Measurements from ENCODE around the gene TAS2R43.
"Not testable (repeated sequence)": the region's sequence is repeated elsewhere in the genome, so short reads cannot be mapped to it uniquely, and the experiment has no call there.

Gene TAS2R43

GRCh38 chr12:11069854-11070365 lies 22.2 kb downstream of the TAS2R43 start:
- in situ Hi-C loops (cut with MboI; ENCODE audit: low sequenced_read_pairs, unreplicated experiment): no loop called here
- TF ChIP-seq CTCF (IDR thresholded peaks at IDR 0.05; ENCODE audit: borderline replicate concordance, control extremely low read depth, extremely low read depth, insufficient read depth, missing control alignments): no peak
- no peak for DNase-seq (ENCODE audit: low spot score)

GRCh38 chr12:11067514-11067913 lies 24.6 kb downstream of the TAS2R43 start:
- in situ Hi-C loops (cut with MboI; ENCODE audit: low sequenced_read_pairs, unreplicated experiment): no loop called here
- TF ChIP-seq CTCF (IDR thresholded peaks at IDR 0.05; ENCODE audit: borderline replicate concordance, control extremely low read depth, extremely low read depth, insufficient read depth, missing control alignments): no peak
- no peak for DNase-seq (ENCODE audit: low spot score)

- in situ Hi-C loops (cut with MboI; ENCODE audit: low sequenced_read_pairs, unreplicated experiment); DNase-seq (ENCODE audit: low spot score): not testable (repeated sequence)
Measured at GRCh38 chr12:11062194-11062593, 29.9 kb downstream of the TAS2R43 start, which contains the start of gene TAS2R46. TSS of gene TAS2R46 (minus strand) at chr12:11062294. CDS start at chr12:11062294, 0 bp downstream.

GRCh38 chr12:11059784-11060183 lies 32.3 kb downstream of the TAS2R43 start:
- in situ Hi-C loops (cut with MboI; ENCODE audit: low sequenced_read_pairs, unreplicated experiment): no loop called here
- DNase-seq (ENCODE audit: low spot score): no peak
- no peak for TF ChIP-seq CTCF (IDR thresholded peaks at IDR 0.05; ENCODE audit: borderline replicate concordance, control extremely low read depth, extremely low read depth, insufficient read depth, missing control alignments)

GRCh38 chr12:11059041-11059440 lies 33.1 kb downstream of the TAS2R43 start:
- in situ Hi-C loops (cut with MboI; ENCODE audit: low sequenced_read_pairs, unreplicated experiment): no loop called here
- no peak for TF ChIP-seq CTCF (IDR thresholded peaks at IDR 0.05; ENCODE audit: borderline replicate concordance, control extremely low read depth, extremely low read depth, insufficient read depth, missing control alignments)
- no peak for DNase-seq (ENCODE audit: low spot score)

GRCh38 chr12:11055306-11055705 lies 36.8 kb downstream of the TAS2R43 start:
- TF ChIP-seq CTCF (IDR thresholded peaks at IDR 0.05; ENCODE audit: borderline replicate concordance, control extremely low read depth, extremely low read depth, insufficient read depth, missing control alignments): no peak
- in situ Hi-C loops (cut with MboI; ENCODE audit: low sequenced_read_pairs, unreplicated experiment): no loop called here
- no peak for DNase-seq (ENCODE audit: low spot score)

- DNase-seq (ENCODE audit: low spot score); in situ Hi-C loops (cut with MboI; ENCODE audit: low sequenced_read_pairs, unreplicated experiment): not testable (repeated sequence)
Measured at GRCh38 chr12:11049806-11050531, 42.1 kb downstream of the TAS2R43 start.

- in situ Hi-C loops (cut with MboI; ENCODE audit: low sequenced_read_pairs, unreplicated experiment); DNase-seq (ENCODE audit: low spot score): not testable (repeated sequence)
Measured at GRCh38 chr12:11041366-11041765, 50.7 kb downstream of the TAS2R43 start.

All from GM13976 (cell line).